Hippocampal formation (tissue), 2 donors: ENCODE data around the gene MFSD2B.
A peak's percentile ranks its signal among the peaks of the same experiment; 100 is the strongest.

Experiments used
- DNase-seq, 2 donors: peaks; one replicate each; lab custom pipeline; 2025; lab: John Stamatoyannopoulos, UW

The MFSD2B gene

GRCh38 chr2:24050041-24050979 is 40.4 kb downstream of the MFSD2B start:
- DNase-seq, result peak in 1 of 2 donors; percentile 25

- no peak for DNase-seq
Measured at GRCh38 chr2:24051833-24052232, 41.9 kb downstream of the MFSD2B start.

GRCh38 chr2:24052951-24053350 is 43.1 kb downstream of the MFSD2B start:
- no peak for DNase-seq

- DNase-seq, result no peak
Measured at GRCh38 chr2:24054366-24055010, 44.6 kb downstream of the MFSD2B start.

GRCh38 chr2:24055750-24056149 is 45.9 kb downstream of the MFSD2B start:
- DNase-seq, result no peak

- DNase-seq, result no peak
Measured at GRCh38 chr2:24058564-24059271, 48.8 kb downstream of the MFSD2B start.

- no peak for DNase-seq
Measured at GRCh38 chr2:24065341-24065740, 55.5 kb downstream of the MFSD2B start.

GRCh38 chr2:24072259-24072658 is 62.4 kb downstream of the MFSD2B start:
- DNase-seq, result no peak

GRCh38 chr2:24073816-24074215 is 63.9 kb downstream of the MFSD2B start:
- DNase-seq, result no peak

- DNase-seq, result no peak
Measured at GRCh38 chr2:24075259-24075658, 65.4 kb downstream of the MFSD2B start.
